HepG2 (cell line): ENCODE measurements around the gene LYSET. TPM values are rescaled to one million over a fixed set of nuclear protein-coding genes. Genes with fewer than 3 reads are reported as not detected.

Experiments
- ELK4 ChIP-seq: sonication (generic); formaldehyde crosslinking; IDR thresholded peaks from 2 replicates; pipeline ENCODE4 v1.9.0; 2021; ENCODE audit warnings: missing genetic modification reagents, borderline replicate concordance
- FUBP1 ChIP-seq: sonication (generic); formaldehyde crosslinking; IDR thresholded peaks from 2 replicates; pipeline ENCODE4 v1.5.1; 2020; ENCODE audit warnings: missing genetic modification reagents, mild to moderate bottlenecking, borderline replicate concordance
- JUNB ChIP-seq: sonication (generic); formaldehyde crosslinking; IDR thresholded peaks from 2 replicates; pipeline ENCODE4 v1.8.0; 2022; ENCODE audit warnings: missing genetic modification reagents, mild to moderate bottlenecking, borderline replicate concordance
- JUND ChIP-seq: sonication (generic); formaldehyde crosslinking; IDR thresholded peaks from 2 replicates; pipeline ENCODE4 v1.8.0; 2022; ENCODE audit warnings: mild to moderate bottlenecking, missing genetic modification reagents
- MLXIP ChIP-seq: sonication (generic); formaldehyde crosslinking; IDR thresholded peaks from 2 replicates; pipeline ENCODE4 v1.9.0; 2021; ENCODE audit warnings: missing genetic modification reagents, borderline replicate concordance
- MYNN ChIP-seq: sonication (generic); formaldehyde crosslinking; IDR thresholded peaks from 2 replicates; pipeline ENCODE4 v1.4.0; 2020; ENCODE audit warnings: mild to moderate bottlenecking, low read depth, missing genetic modification reagents
- NR3C1 ChIP-seq: sonication (generic); formaldehyde crosslinking; IDR thresholded peaks from 2 replicates; pipeline ENCODE4 v1.4.0; 2020; ENCODE audit warnings: missing genetic modification reagents
- PATZ1 ChIP-seq: sonication (generic); formaldehyde crosslinking; IDR thresholded peaks from 2 replicates; pipeline ENCODE4 v1.4.0; 2020; ENCODE audit warnings: missing genetic modification reagents
- ZC3H4 ChIP-seq: sonication (generic); formaldehyde crosslinking; IDR thresholded peaks from 2 replicates; pipeline ENCODE4 v1.4.0; 2020; ENCODE audit warnings: missing genetic modification reagents, borderline replicate concordance
- ZFY ChIP-seq: sonication (generic); formaldehyde crosslinking; IDR thresholded peaks from 2 replicates; pipeline ENCODE4 v1.4.0; 2020; ENCODE audit warnings: missing genetic modification reagents
- ZNF329 ChIP-seq: sonication (generic); formaldehyde crosslinking; IDR thresholded peaks from 2 replicates; pipeline ENCODE4 v1.9.0; 2021; ENCODE audit warnings: low read depth, mild to moderate bottlenecking, missing genetic modification reagents
- ZNF589 ChIP-seq: sonication (generic); formaldehyde crosslinking; conservative IDR thresholded peaks from 2 replicates; pipeline ENCODE4 v1.8.0; 2022; ENCODE audit warnings: mild to moderate bottlenecking, moderate library complexity, missing genetic modification reagents
- ZNF609 ChIP-seq: sonication (generic); formaldehyde crosslinking; IDR thresholded peaks from 2 replicates; pipeline ENCODE4 v1.4.0; 2020; ENCODE audit warnings: mild to moderate bottlenecking, missing genetic modification reagents, borderline replicate concordance
- polyA plus RNA-seq, 8 experiments: library from polyadenylated mRNA; depleted of rRNA in 3 of 8; stranded (reverse) in 7 of 8; unstranded in 1 of 8; fragments of >200 nt; fragmentation: Illumina TruSeq in 4 of 8; extraction: Trizol in 4 of 8; gene quantifications; 2 replicates each; pipeline versions ENCODE4 v1.2.1 to v1.2.3, GENCODE V29; 2011 to 2016; ENCODE audit warnings: low read depth in 4 of 8, missing spikeins in 1 of 8, mixed read lengths in 1 of 8; ENCODE audit not compliant: insufficient read depth in 1 of 8
- total RNA-seq, 5 experiments: library from RNA; depleted of rRNA; stranded (reverse); fragments of >200 nt; fragmentation: Illumina TruSeq; extraction: Trizol; gene quantifications; 2 replicates each; pipeline ENCODE4 v1.2.3, GENCODE V29; 2016; ENCODE audit warnings: low read depth in 1 of 5

LYSET gene
- total and polyA plus RNA-seq, 2 of the 13 experiments (the other 11 are each of a cell fraction or from before 2014, with no cell fraction given) = 19.1 to 36.6 TPM

GRCh38 chr14:93207468-93208308 is 22.6 kb downstream of the LYSET start (continued):
- no peak for TF ChIP-seq ZNF609 (CRISPR knock-in tag)
- TF ChIP-seq ZNF589 (CRISPR knock-in tag) = no peak
- no peak for TF ChIP-seq FUBP1 (CRISPR knock-in tag)
- TF ChIP-seq MYNN = no peak
- TF ChIP-seq ZFY (CRISPR knock-in tag) = peak; percentile 40; the same call in 1 of the 2 replicates
- TF ChIP-seq PATZ1 (CRISPR knock-in tag) = peak; percentile 19; the same call in 1 of the 2 replicates
- no peak for TF ChIP-seq JUNB (CRISPR knock-in tag)
- no peak for TF ChIP-seq NR3C1 (CRISPR knock-in tag)
- no peak for TF ChIP-seq JUND
- 0 out of 2 replicates have a peak, but pooled peaks have one; percentile 2 for TF ChIP-seq ZNF329 (CRISPR knock-in tag)
- no peak for TF ChIP-seq MLXIP
- no peak for TF ChIP-seq ELK4 (CRISPR knock-in tag)
- TF ChIP-seq ZC3H4 (CRISPR knock-in tag) = no peak
